ENCODE measurements around the gene TNC. TPM values are rescaled to one million over a fixed set of nuclear protein-coding genes. Genes with fewer than 3 reads are reported as not detected.

Gene TNC
- polyA plus RNA-seq, 1 of the 3 experiments (the other 2 are of a cell fraction), result 805 TPM

GRCh38 chr9:115167175-115167574, 49.2 kb upstream of the TNC start (continued):
- TF ChIP-seq ZBTB33 (IDR thresholded peaks at IDR 0.05; ENCODE audit: borderline replicate concordance, low read depth) (peak; percentile 38; the same call in 1 of the 2 replicates), REST (IDR thresholded peaks at IDR 0.05; ENCODE audit: low read depth, low read length) (no peak), CTCF (IDR thresholded peaks at IDR 0.05) (no peak), YY1 (IDR thresholded peaks at IDR 0.05; ENCODE audit: low read depth) (no peak), FOXJ3 (CRISPR knock-in tag; IDR thresholded peaks at IDR 0.05) (no peak), EP300 (IDR thresholded peaks at IDR 0.05; ENCODE audit: borderline replicate concordance in 1 of 2, low read depth in 1 of 2, low read length in 1 of 2) (peak in 1 of 2 experiments; percentile 76; a peak in 2 of 4 replicates), RAD21 (IDR thresholded peaks at IDR 0.05; ENCODE audit: low read length) (no peak), RFX5 (IDR thresholded peaks at IDR 0.05; ENCODE audit: low read length) (no peak), MAX (IDR thresholded peaks at IDR 0.05; ENCODE audit: low read depth) (0 out of 2 replicates have a peak, but pooled peaks have one; percentile 36), USF2 (IDR thresholded peaks at IDR 0.05; ENCODE audit: borderline replicate concordance, low read depth, low read length) (no peak), GATA2 (CRISPR knock-in tag; IDR thresholded peaks at IDR 0.05) (no peak), FOXM1 (IDR thresholded peaks at IDR 0.05; ENCODE audit: low read depth) (no peak)

All from SK-N-SH (cell line).